CD4-positive, alpha-beta T cell treated with Interleukin-1 beta for 1 hour (primary cell): Measurements from ENCODE around the gene SCUBE1.
"Not testable (repeated sequence)": the region's sequence is repeated elsewhere in the genome, so short reads cannot be mapped to it uniquely, and the experiment has no call there.

ENCODE experiments used
- DNase-seq, 2 donors: peaks; one replicate each; pipeline ENCODE4 v3.0.0-alpha.2; 2020 to 2022

Gene SCUBE1

DNA sequence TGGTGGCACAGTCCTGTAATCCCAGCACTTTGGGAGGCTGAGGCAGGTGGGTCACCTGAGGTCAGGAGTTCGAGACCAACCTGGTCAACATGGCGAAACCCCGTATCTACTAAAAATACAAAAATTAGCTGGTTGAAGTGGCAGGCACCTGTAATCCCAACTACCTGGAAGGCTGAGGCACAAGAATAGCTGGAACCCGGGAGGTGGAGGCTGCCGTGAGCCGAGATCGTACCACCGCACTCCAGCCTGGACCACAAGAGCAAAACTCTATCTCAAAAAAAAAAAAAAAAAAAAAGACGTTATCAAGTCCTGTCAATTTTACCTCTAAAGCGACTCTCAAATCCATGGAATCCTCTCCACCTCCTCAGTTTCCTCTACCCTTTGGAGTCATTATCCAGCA, 12.5 kb upstream of the SCUBE1 start:
- not testable (repeated sequence) for DNase-seq

DNA sequence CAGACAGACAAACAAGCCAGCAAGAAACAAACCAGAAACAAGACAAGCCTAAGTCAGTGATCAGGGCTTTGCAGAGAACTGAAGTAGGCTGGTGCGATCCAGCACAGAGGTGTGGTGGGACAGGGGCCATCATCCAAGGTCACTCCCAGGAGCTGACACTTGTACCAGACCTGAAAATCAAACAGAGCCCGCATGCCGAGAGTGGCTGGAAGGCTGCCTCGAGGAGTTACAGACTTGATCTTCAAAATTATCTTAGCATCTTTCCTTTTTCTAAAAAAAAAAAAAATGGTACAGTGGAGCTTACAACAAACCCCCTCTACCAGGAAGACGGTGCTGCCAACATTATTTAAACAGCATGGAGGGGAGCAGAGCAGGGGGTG, 8.8 kb upstream of the SCUBE1 start:
- DNase-seq: no peak

DNA sequence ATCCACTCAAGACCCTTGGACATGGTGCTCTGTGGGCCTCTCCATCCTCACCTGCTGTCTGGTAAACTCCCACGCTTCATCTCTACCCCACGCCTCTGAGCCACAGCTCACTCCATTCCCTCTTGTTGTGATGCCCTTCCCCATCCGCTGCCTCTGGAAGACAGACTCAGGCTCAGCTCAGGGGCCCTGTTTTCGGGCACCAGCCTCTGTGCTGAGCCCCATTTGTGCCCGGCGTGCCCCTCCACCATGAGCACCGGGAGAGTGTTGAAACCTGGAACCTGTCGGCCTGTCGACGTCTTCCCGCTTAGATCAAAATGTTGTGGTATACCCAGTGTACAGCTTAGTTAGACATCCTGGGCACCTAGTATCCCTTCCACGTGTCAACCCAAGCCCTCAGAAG, 6.5 kb upstream of the SCUBE1 start:
- no peak for DNase-seq

DNA sequence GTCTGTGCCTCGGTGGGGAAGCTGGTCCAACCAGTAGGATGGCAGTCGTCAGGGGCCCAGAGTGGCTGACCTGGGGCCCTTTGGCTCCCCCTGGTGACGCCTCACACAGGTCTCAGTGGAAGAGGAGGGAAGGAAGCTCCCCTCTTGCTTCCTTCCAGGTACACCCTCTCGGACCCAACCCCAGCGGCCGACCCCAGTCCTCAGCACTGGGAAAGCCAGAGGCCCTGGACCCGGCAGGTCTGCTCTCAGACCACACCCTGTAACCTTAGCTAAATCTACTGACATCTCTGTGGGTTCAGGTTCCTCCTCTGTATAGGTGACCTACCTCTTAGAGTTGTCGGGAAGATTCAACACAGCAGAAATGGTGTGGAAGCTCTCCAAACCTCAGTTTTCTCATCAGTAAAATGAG, 3.4 kb upstream of the SCUBE1 start:
- peak; percentile 57 to 65 for DNase-seq

DNA sequence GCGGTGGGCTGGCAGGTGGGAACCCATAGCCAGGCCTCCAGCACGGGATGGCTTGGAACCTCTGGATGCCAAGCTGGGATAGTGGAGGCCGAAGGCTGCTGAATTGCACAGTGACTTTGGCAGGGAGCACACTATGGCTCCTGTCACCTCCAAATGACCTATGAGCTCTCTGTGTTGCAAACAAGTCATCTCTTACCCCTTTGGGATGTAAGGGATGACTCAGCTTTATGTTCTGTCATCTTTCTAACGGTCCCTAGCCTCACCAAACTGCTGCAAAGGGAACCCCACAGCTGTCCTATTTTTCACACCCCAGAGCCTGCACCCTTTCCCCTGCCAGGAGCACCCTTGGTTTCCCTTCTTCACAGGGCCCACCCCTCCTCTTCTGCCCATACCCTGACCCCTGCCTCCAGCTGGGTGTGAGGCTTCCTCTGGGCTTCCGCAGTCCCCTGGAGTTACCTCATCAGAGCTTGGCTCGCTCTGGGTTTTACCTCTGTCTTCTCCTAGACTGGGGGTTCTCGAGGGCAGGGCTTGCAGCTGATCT, 2.7 kb upstream of the SCUBE1 start:
- DNase-seq: no peak

DNA sequence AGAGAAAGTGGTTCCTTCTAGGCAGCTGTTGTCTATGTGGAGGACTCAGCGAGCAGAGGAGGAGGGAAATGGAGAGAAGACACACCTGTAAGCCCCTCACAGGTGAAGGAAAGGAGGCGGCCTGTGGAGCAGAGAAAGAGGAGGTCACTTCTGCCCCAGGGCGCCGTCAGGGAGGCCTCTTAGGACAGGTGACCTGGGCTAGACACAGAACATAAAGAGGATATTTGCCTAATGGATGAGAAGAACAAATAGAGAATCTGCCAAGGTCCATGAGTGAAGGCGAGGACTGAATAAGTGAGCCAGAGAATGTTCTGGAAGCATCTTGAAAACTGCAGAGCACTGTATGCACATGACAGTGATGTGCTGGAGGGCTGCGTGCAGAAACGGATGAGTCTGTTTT, 2.2 kb upstream of the SCUBE1 start:
- DNase-seq: no peak

DNA sequence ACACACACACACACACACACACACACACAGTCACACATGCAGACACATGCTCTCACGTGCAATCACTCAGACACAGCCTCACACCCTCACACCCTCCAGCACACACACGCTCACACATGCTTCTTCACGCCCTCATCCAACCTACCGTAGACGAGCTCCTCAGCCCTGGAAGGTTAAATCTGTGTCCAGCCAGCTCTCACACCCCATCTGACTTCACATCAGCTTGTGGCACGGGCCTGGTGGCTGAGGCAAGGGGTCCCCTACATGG, 1.3 kb upstream of the SCUBE1 start:
- DNase-seq: no peak

DNA sequence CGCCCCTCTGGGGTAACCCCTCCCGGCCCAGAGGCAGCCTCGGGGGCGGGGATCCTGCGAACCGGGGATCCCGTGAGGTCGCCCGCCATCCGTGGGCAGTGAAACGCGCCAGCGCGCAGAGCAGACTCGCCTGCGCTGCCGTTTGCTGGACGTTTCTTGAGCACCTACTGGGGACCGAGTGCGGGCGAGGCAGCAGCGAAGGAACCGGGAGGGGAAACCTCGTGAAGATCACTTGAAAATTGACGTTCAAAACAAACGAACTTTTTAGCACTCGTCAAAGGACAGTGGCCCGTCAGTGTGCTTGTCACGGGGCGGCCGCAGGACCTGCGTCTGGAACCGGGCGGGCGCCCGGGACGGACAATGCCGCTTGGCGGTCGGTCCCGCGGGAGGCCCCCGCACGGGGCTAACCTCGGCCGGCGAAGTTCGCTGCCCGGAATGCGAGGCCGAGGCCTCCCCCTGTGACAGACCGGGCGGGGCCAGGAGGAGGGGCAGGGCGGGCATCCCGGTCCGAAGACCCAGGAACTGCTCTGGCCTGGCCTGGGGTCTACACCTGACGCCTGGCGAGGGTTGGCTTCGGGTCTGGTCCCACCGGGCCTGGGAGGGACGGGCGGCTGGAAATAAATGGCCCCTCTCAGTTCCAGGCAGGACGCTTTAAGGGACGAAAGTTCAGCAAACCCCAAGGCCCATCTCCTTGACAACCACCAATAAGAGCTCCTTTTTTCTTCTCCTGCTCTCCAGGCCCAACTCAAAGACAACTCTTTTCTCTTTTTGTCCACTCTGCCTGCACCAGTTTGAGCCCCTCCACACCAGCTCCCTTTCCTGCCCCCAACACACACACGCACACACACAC, 723 bp upstream of the SCUBE1 start:
- no peak for DNase-seq

DNA sequence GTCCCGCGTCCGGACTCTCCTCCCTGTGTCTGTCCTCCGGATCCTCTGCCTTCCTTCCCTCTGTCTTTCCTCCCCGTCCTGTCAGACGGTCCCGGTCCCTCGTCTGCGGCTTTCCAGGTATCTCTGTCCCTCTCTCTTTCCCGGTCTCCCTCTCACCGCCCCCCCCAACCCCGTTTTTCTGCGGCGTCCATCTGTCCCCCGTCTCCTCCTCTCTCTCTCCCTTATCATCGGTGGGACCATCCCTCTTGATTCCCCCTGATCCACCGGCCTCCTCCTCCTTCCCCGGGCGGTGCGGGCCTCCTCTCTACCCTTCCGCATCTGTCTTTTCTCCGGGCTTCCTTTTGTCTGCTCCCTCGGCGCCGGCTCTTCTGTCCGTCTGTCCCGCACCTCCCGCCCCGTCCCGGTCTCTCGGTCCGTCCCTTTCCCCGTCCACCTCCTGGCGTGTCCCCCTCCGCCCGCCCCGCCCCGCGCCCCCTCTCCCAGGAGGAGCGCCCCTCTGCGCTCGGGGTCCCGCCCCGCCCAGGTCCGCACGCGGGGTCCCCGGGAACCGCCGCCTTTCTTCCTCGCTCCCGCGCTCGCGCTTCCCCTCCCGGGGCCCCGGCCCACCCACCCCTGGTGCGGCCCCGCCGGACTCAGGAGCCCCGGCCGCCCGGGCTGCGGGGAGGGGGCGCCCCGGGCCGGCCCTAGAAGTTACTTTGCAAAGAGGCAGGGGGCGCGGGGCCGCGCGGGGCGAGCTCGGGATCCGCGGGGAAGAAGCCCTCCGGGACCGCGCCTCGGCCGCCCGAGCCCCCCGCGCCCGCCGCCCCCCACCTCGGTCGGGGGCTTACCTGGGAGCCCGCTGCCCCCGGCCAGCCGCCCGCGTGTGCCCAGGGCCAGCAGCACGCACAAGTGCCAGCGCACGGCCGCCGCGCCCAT, 568 bp downstream of the SCUBE1 start:
- DNase-seq: no peak

DNA sequence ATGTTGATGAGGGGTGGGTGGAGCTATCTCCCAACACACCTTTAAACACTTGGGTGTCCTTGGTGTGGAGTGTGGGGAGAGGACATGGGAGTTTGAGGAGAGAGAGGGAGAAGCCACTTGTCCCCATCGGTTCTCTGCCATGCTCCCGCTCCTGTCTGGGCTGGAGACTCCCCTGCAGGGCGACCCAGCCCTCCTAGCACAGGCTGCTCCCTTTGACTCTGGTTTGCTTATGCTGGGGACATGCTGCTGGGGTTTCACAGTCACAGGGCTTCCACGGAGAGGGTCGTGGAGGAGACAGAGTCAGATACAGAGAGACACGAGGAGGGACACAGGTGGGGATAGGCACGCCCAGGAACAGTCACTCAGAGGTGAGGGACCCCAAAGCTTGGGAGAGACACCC, 1.6 kb downstream of the SCUBE1 start:
- DNase-seq: no peak

DNA sequence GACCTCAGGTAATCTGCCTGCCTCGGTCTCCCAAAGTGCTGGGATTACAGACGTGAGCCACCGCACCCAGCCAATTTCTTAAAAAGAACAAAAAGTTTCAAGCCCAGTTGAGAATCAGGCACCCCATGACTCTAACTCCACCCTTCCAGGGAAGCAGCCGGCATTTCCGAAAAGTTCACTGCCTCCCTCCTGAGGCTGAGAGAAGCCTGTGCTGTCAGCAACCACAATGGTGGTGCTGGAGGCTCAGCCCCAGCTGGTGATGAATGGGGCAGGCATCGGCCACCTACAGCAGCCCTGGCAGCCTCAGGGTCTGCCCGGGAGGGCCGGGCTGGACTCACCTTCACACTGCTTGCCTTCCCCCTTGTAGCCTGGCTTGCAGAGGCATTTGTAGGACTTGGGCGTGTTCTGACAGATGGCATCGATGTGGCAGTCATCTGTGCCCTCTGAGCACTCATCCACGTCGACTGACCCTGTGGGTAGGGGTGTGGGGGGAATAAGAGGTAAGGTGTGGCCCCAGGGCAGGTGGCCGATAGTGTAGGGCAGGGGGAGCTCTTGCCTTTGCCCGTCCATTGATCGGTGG, 4.3 kb downstream of the SCUBE1 start:
- DNase-seq: no peak

DNA sequence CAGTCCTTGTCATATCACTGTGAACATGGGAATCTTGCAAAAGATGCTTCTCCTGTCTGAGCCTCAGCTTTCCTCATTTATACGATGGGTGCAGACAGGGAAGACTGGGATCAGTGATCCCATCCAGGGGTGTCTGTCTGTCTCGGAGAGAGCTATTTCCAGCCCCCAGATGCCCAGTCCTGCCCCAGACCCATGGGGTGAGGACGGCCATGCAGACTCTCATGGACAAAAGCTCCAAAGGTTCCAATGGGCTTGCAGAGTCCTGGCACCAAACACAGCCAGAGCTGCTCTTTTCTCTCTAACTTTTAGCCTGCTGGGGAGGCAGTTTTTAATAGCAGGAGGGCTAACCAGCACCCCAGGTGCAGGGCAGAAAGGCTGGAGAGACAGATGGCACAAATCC, 5.2 kb downstream of the SCUBE1 start:
- no peak for DNase-seq

DNA sequence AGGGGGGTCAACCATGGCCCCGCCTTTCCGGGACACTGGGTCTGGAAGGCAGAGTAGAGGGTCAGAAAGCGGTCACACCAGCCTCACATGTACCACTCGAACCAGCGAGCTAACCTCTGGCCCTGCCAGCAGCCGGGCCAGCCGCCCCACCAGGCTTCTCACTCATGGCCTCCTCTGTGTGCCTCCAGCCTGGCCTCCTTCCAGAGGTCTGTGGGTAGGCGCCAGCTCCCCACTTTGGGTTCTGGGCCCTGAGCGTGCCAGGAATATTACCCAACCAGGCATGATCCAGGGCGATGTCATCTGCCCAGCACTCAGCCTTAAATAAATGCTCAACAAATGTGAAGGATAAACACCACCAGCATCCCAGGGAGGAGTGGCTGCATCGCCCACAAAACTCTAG, 5.8 kb downstream of the SCUBE1 start:
- no peak for DNase-seq

DNA sequence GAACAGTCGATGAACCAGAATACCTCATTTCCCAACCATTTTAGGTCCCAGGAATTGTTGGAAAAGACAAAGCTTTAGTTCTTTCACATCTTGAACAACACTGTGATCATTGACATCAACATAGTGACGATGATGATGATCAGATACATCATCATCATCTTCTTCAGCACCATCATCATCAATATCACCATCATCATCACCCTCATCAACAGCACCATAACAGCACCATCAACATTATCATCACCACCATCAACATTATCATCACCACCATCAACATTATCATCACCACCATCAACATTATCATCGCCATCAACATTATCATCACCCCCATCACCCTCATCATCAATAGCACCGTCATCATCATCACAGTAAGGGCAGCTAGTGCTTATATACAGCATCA, 8.8 kb downstream of the SCUBE1 start:
- DNase-seq: no peak

DNA sequence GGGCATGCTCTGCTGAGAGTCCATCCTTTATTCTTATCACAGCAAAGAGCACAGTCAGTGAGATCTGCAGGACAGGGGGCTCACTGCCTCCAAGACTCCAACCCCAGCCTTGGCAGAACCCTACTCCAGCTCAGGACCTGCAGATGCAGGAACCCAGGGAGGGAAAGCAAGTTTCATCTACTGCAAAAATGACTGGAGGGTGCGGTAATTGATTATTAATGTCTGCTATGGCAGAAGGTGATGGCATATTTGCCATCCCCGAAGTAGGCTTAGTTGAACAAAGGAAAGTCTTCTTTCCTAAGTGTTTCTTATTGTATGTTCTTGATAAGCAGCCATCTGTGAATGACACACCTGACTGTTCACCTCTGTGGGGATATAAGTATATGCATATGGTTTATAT, 9.2 kb downstream of the SCUBE1 start:
- no peak for DNase-seq

DNA sequence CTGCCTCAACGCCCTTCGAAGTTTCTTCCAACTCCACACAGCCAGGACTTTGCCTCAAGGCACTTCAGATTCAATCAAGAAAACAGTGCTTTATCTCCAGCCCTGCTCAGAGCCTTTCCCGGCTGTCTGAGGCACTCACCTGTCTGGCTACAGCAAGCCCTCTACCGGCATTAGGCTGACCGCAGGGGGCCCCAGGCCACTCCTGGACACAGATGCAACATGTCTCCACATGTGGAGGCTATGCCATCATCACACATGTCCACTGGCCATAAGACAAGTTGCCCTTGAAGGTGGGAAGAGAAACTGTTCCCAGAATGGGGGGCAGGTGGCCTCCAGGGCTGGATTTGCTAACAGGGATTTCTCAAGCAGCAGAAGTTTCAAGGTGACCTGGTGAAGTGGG, 10.0 kb downstream of the SCUBE1 start:
- no peak for DNase-seq

DNA sequence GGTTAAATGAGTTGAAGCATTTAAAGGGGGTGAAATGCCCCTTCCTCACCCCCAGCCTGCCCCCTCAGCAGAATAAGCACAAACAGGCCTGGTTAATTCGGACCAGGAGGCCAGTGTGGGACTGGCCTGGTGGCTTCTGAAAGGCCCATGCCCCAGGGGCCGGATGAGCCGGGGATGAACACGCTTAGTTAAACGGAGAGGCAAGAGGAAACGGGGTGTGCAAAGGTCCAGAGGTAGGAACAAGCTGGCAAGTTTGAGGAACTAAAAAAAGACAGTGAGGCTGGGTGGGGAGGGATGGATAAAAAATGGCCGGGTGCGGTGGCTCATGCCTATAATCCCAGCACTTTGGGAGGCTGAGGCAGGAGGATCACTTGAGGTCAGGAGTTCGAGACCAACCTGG, 11.5 kb downstream of the SCUBE1 start:
- DNase-seq: no peak

DNA sequence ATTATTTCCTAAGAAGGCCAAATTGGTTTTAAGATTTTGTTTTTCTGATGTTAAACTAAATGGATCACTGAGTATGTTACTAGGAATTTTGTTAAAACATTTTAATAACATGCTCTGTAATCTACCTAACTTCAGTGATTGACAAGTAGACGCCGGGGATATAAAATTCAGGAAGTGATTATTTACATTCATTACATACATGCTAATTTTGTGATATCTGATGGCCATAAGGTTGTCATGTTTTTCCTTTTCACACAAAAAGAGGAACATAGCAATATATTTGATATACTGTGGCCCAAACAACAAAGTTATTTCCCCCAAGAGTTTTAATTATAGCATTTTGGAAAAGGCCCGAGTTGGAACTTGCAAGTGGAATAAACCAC, 12.1 kb downstream of the SCUBE1 start:
- DNase-seq: no peak

DNA sequence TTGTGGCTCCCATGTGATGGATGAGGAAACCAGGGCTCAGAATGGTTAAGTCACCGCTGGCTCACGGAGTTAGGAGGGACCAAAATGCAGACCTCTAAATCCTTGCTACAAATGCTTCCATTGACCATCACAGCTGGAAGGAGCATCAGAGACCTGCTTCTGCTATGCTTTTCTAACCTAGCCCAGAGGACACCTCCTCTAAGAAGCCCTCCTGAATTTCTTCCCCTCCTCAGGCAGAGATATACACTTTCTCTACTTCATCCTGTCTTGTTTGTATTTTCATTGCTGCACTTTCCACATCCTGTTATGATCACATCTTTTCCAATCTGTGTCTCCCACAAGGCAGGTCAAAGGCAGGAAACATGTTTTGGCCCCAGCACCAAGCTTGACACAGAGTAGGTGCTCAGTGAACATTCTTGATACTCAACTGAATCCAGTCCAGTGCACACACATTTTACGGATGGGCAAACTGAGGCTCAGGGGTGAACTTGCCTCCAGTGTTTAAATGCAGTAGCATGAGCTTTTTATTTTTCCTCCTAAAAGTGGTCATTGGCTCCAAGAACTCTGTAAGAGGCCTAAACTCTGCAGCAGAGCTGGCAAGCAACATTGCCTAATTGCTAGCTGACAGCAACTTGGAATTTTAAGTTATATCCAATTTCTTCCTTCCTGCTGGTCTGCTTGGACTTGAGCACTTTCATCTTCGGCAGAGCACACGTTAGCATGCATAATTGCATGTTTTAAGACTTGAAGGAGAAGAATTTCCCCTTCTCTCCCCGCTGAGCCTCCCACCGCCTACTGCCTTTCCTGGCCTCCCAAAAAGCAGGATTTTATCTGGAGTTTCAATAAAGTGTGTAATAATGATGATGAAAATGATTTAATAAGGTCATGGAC, 12.7 kb downstream of the SCUBE1 start:
- DNase-seq: no peak

DNA sequence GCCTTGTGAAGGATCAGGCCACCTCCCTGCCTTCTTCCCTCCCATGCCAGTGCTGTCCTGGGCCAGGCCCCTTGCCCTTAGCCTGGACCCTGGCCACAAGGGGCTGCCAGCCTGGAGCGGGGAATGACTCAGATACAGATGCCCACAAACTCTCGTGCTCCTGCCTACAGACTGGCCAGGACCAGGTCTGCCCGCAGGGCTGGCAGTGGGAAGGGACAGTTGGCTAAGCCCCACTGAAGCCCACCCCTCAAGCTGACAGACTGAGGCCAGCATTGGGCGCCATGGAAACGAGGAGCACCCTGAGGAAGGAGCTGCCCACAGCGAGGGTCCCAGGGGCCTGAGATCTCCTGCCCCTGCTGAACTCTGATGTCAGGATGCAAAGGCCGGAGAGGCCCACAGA, 14.1 kb downstream of the SCUBE1 start:
- DNase-seq: no peak

DNA sequence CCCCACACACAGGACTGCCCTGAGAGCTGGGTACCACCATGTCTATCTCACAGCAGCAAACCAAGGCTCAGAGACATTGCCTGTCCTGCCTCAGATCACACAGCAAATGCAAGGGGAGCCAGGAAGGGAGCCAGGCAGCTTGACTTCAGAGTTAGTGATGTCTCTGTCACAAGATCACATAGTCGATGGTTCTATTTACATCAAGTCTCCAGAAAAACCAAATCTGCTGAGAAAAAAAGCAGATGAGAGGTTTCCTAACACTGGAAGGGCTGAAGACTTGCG, 16.1 kb downstream of the SCUBE1 start:
- no peak for DNase-seq

DNA sequence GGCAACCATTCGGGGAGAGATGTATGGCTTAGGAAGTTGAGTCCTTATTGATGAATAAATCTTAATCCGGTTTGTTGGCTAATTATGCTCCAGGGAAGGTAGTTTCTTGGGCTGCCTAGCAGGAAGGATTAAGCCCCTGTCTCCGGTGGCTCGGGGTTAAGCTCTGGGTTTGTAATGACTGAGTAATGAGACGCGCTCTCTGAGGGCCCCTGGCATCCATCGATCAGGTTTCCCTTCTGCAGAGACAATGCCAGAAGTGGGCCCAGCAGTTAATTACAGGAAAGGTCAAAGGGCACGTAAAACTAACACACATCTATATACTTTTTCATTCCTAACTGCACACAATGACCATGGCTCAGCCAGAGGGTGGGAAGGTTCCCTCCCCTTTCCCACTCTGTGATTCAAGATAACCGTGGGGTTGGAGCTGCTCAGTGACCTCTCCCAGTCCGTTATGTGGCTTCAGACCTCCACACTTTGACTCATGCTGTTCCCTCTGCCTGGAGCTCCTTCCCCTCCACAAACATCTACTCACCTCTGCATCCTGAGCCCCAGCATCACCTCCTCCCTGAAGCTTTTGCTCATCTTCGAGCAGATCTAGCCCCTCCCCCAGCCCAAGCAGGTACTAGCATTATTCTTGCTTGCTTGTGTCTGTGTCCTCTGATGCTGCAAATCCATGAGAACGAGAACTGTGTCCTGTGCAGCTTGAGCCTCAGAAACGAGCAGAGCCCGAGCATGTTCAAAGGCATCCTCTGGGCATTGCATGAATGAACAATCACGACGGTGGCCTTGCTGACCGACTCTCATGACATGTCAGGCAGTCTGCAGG, 16.6 kb downstream of the SCUBE1 start:
- DNase-seq: no peak
